ENCODE results near the gene GPT2. TPM values are rescaled to one million over a fixed set of nuclear protein-coding genes. Genes with fewer than 3 reads are reported as not detected.

The GPT2 gene
- total RNA-seq, 1 experiment from 2014 or later, result 68.9 TPM

DNA sequence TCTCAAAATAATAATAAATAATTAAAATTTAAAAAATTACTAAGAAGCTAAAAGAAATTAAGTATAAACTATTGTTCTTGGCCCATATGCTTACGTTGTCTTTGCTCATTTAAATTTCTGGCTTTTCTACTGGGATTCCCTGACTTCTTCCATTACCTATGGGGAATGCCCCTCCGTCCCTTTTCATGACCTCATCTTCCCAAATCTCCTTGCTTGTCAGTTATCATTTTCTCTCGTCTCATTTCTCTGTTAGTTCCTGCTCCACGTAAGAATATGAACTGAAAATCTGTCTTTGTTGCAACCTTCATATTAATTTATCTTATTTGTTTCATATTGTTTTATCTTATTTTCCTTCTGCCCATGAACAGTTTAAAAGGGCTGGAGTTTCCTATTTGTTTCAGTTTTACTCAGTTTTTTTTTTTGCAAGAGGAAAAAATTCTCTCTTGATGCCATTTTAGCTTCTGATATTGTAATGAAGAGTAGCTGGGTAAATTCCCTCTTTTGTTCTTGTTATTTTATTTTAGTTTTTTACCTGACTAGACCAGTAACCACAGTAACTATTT lies 91.8 kb downstream of the GPT2 start:
- Mint-ChIP-seq H3K27ac (ENCODE audit: unreplicated experiment) (peak overlapping the region; percentile 1), H3K9me3 (ENCODE audit: low read depth, unreplicated experiment) (no peaks in the 10 kb centered on the region), H3K36me3 (ENCODE audit: insufficient read depth, unreplicated experiment) (peaks cover 41% of the 10 kb centered on the region), H3K4me1 (ENCODE audit: low read depth, unreplicated experiment) (peaks cover 48% of the 10 kb centered on the region), H3K27me3 (ENCODE audit: unreplicated experiment) (no peaks in the 10 kb centered on the region), H3K4me3 (ENCODE audit: low read depth, unreplicated experiment) (no peak overlapping the region)
- CTCF ChIA-PET, result no interaction called here
- no peak for DNase-seq
- intact Hi-C loops (cut with micrococcal nuclease; ENCODE audit: unreplicated experiment), result no loop called here
- no TSS peak for BruUV-seq (replicated peaks)
- TF ChIP-seq, protein P1, sequence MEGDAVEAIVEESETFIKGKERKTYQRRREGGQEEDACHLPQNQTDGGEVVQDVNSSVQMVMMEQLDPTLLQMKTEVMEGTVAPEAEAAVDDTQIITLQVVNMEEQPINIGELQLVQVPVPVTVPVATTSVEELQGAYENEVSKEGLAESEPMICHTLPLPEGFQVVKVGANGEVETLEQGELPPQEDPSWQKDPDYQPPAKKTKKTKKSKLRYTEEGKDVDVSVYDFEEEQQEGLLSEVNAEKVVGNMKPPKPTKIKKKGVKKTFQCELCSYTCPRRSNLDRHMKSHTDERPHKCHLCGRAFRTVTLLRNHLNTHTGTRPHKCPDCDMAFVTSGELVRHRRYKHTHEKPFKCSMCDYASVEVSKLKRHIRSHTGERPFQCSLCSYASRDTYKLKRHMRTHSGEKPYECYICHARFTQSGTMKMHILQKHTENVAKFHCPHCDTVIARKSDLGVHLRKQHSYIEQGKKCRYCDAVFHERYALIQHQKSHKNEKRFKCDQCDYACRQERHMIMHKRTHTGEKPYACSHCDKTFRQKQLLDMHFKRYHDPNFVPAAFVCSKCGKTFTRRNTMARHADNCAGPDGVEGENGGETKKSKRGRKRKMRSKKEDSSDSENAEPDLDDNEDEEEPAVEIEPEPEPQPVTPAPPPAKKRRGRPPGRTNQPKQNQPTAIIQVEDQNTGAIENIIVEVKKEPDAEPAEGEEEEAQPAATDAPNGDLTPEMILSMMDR (IDR thresholded peaks at IDR 0.05; ENCODE audit: unreplicated experiment), result no peak

DNA sequence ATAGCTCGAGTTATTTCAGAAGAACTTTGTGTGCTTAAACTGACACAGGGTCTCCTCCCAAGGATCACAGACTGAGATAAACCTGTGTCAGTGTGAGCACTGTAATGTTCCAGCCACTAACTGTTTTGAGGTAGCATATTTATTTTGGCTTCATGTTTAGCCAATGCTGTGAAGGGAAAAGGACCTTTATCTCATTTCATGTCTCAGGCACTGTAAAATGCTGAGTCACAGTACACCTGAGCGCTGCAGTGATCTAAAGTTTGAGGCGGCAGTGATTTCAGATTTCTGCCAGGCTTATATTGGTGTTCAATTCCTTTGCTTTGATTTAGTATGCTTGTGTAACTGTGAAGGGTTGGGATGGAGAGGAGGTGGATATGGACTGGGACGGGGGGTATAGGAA lies 92.4 kb downstream of the GPT2 start:
- peaks cover 35% of the 10 kb centered on the region for H3K36me3 Mint-ChIP-seq (ENCODE audit: insufficient read depth, unreplicated experiment)
- intact Hi-C loops (cut with micrococcal nuclease; ENCODE audit: unreplicated experiment), result no loop called here
- TF ChIP-seq, protein P1 (IDR thresholded peaks at IDR 0.05; ENCODE audit: unreplicated experiment), result no peak
- peak overlapping the region; percentile 48 for H3K27ac Mint-ChIP-seq (ENCODE audit: unreplicated experiment)
- H3K4me3 Mint-ChIP-seq (ENCODE audit: low read depth, unreplicated experiment), result no peak overlapping the region
- CTCF ChIA-PET, result no interaction called here
- no peak for DNase-seq
- BruUV-seq (replicated peaks), result no TSS peak
- H3K9me3 Mint-ChIP-seq (ENCODE audit: low read depth, unreplicated experiment), result no peaks in the 10 kb centered on the region
- H3K27me3 Mint-ChIP-seq (ENCODE audit: unreplicated experiment), result no peaks in the 10 kb centered on the region
- peaks cover 42% of the 10 kb centered on the region for H3K4me1 Mint-ChIP-seq (ENCODE audit: low read depth, unreplicated experiment)

Other genes with a start within 250 kb of the GPT2 start
- 168 and 181 TPM in 2 replicates for gene VPS35, start 195.2 kb upstream of the GPT2 start, total RNA-seq (2022)
- gene ORC6, start 194.7 kb upstream of the GPT2 start, total RNA-seq (2022), result 64.9 and 68.3 TPM in 2 replicates
- gene MYLK3, start 136.0 kb upstream of the GPT2 start, total RNA-seq (2022), result 0.80 and 1.4 TPM in 2 replicates
- 11.6 and 11.7 TPM in 2 replicates for gene C16orf87, start 53.2 kb upstream of the GPT2 start, total RNA-seq (2022)
- 76.8 and 80.1 TPM in 2 replicates for gene DNAJA2, start 89.3 kb downstream of the GPT2 start, total RNA-seq (2022)